ENCODE data around the gene NARF.
A peak's percentile ranks its signal among the peaks of the same experiment; 100 is the strongest.
"Not testable (repeated sequence)": the region's sequence is repeated elsewhere in the genome, so short reads cannot be mapped to it uniquely, and the experiment has no call there.

Gene NARF

DNA sequence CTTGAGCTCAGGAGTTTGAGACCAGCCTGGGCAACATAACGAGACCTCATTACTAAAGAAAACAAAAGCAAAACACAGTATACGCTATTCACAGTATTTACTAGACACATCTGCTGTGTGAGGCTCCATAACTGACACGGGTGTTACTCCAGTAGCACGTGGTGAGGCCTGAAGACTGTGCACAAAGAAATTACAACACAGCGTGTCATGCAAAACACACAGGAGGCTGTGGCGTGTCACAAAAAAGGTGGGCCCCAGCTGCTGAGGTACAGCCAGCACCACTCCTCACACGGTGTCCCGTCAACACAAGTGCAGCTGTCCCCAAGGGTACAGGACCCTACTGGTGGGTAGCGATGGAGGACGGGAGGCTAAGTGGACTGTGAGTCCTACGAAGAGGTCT is 10.7 kb upstream of the NARF start:
- no peak for DNase-seq

DNA sequence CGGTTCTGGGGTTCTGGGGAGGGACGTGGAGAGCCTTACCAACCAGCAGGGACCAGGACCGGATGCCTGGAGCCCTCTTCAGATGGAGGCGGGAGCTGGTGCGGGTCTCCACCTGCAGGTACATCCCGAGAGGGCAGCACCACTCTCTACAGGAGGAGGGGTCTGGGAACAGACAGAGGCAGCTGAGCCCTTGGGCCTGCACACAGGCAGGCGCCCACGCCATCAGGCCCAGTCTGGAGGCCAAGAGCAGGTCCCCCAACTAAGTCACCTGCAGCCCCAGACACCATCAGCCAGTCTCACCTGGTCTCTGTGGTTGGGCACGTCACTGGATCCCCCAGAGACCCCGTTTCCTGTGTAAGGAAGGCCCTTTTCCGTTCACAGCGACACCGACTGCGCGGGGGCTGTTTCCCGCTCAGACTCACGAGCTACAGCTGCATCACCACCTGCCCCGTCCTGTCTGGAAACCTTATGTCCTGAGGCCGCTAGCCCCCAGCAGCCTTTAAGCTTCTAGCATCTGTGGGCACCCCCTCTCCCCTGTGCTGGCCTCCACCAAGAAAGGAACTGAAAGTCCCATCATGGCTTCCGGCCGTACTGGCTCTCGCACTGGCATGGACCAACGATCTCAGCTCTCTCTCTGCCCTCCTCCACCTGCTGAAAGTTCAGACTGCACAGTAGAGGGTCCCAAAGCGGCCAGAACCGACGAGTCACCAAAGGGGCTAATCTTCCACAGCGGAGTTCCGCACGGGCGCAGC is 9.2 kb upstream of the NARF start:
- DNase-seq, result peak; percentile 62

DNA sequence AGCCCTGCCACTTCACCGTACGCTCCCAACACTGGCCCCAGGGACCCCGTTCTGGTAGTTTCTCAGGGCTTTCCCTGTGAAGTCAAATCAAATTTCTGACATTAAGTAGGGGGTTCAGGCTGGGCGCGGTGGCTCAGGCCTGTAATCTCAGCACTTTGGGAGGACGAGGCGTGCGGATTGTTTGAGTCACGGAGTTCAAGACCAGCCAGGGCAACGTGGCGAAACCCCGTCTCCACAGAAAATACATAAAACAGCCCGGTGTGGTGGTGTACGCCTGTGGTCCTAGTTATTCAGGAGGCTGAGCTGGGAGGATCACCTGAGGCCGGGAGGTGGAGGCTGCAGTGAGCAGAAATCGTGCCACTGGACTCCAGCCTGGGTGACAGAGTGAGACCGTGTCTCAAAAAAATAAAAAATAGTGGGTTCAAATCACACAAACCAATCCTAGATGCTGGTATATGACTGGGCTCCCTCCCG is 8.6 kb upstream of the NARF start:
- peak; percentile 49 for DNase-seq

DNA sequence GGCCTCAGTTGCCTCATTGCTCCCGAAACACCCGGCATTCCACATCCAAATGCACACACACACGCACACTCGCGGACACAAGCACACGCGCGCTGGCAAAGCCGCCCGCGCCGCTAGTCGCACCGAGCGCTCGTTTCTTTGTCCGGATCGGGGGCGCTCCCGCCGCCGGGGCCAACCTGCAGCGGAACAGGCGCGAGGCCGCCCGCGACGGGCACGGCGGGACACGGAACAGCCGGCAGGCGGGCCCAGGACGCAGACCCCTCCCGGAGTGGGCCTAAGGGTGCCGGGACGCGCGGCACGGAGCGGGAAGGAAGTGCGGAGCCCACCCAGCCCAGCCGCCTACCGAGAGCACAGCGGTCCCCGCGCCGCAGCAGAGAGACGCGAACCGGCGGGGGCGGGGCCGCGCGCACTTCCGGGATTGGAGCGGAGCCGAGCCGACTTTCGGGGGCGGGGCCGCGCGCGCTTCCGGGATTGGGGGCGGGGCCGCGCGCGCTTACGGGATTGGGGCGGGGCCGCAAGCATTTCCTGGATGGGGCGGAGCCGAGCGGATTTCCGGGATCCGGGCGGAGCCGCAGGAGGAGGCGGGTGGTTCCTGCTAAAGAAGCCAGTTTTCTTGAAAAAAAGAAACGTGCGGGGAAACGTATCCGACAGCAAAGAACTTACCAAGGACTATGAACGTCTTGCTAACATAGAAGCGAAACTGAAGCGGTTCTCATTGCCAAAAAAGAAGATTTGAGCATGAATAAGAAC is 8.0 kb upstream of the NARF start, which contains the start of gene CYBC1:
Gene CYBC1, minus strand, starts transcription at position 396 of the 750 bp plus-strand sequence. CDS start 1,498 bp downstream, outside the sequence.
- DNase-seq, result peak; percentile 97

DNA sequence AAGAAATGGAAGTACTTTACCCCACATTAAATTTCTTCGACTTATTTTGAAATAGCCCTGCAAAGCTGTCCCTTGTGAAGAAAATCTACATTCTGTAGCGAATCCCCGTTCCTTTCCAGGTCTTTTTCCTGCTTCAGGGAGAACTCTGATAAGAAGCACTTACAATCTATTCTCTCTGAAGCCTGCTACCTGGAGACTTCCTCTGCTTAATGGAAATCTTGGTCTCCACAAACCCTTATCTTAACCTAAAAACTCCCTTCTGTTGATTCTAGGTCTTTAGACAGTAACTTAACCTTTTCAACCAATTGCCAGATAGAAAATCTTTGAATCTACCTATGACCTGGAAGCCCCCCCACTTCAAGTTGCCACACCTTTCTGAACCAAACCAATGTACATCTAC is 6.4 kb upstream of the NARF start:
- no peak for DNase-seq

DNA sequence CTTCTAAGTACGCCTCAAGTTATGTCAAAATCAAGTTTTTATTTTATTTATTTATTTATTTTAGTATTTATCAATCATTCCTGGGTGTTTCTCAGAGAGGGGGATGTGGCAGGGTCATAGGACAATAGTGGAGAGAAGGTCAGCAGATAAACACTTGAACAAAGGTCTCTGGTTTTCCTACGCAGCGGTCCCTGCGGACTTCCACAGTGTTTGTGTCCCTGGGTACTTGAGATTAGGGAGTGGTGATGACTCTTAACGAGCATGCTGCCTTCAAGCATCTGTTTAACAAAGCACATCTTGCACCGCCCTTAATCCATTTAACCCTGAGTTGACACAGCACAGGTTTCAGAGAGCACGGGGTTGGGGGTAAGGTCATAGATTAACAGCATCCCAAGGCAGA is 5.4 kb upstream of the NARF start:
- not testable (repeated sequence) for DNase-seq

DNA sequence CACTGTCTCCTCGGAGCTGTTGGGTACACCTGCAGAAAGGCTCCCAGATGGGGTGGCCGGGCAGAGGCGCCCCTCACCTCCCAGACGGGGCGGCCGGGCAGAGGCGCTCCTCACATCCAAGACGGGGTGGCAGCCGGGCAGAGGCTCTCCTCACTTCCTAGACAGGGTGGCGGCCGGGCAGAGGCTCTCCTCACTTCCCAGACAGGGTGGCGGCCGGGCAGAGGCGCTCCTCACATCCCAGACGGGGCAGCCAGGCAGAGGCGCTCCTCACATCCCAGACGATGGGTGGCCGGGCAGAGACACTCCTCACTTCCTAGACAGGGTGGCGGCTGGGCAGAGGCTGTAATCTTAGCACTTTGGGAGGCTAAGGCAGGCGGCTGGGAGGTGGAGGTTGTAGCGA is 4.8 kb upstream of the NARF start:
- DNase-seq, result not testable (repeated sequence)

DNA sequence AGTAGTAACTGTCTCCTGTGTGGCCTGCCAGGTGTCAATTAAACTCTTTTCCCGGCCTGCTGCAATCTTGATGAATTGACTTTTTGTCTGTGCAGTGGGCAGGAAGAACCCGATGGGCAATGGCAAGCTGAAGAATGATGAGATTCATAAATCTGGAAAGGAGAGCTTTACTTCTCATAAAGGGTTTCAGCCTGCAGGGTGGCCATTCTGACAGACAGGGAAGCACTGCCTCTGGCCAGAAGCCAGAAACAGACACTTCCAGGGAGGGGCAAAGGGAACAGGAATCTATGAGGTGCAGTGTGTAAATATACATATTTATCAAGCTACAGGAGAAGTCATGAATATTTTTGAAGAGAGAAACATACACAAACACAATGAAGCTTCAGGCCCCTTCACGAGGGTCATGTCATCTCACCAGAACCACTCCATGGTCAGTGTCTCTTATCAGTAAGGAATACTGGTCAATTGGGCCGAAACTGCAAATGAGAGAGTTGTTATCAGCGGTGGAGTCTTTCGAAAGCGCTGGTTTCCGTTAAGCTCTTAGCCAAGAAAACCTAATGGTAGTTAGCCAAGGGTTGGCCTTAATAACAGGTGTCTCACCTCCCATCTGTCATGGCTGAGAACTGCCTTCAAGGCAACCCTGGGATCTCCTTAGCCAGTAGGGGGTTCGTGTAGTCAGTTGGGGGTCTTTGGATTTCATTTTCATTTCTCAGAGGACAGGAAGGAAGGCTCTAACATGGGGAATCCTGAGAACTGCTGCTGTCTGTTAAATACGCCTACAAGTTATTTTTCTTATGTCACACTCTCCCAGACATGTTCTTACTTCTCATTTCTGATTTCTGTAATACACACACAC is 1.2 kb upstream of the NARF start:
- DNase-seq, result no peak

DNA sequence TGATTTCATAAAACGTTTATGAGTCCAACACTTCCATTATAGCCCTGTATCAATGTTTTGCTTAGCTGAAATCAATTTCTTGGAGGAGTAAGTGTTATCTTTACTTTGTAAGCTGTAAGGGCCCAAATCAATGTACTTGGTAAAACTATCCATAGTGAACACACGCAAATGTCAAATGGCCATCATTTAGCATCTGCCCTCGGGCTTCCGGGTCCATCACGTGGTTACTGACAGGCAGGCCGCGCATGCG is 687 bp upstream of the NARF start:
- no peak for DNase-seq

DNA sequence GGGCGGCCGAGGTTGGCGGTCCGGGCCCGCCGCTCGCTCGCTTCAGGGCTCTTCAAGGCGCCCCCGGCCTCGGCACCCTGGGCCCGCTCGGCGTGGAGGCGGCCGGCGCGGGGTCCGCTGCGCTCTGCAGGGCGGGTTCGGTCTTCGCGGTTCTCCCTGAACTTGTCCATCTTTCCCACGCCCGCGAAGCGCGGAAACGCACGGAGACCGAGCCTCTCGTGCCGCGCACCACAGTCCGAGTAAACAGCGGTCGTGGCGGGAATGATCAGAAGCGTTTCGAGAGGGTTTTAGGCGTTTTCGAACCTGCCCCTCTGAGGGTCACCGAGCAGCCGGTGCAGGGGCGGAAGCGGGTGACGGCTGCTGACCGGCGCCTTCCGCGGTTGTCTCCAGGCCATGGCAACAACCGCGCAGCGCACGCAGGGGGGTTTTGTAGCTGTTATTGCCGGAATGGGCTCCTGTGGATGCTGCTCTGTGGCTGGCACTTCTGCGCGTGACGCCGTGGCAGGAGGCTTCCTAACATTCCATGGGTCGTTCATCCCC is 414 bp downstream of the NARF start:
- DNase-seq, result no peak

DNA sequence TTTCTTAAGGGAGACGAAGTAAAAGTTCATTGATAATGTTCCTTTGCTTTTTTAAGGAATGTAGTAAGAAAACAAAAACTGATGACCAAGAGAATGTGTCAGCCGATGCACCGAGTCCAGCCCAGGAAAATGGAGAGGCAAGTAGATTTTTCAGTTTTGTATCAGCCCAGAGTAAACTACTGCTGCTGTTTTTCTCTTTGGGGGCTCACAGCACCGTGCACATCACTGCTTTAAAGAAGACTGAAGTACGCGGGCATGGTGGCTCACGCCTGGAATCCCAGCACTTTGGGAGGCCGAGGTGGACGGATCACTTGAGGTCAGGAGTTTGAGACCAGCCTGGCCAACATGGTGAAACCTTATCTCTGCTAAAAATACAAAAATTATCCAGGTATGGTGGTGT is 1.4 kb downstream of the NARF start:
- DNase-seq, result not testable (repeated sequence)

DNA sequence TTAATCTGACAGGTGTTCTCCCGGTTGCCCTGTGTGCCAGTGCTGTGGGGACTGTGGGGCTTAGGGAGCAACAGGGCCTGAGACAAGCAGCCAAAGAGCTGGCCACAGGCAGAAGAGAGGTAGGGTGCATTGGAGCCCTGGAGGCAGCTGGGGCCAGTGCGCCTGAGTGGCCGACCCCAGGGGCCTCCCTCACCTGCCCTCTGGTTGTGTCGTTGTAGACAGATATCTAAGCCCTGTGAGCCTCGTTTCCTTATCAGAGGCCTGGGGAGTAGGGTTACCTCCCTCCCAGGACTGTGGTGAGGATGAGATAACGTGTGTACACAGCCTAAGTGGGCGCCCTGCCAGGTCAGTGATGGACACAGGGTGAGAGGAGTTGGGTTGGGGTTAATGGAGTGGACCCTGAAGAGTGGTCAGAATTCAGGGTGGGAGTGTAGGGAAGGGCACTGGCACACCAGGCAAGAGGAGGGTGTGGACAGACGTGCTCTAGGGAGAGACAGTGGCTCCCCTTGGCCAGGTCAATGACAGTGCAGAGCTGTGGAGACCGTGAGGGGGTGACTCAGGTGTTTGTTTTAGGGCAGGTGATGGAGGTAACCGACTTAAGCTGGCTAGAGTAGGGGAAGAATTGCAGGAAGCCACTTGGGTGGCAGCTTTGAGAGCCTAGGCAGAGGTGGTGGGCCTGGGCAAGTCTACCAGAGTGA is 3.4 kb downstream of the NARF start:
- DNase-seq, result no peak

DNA sequence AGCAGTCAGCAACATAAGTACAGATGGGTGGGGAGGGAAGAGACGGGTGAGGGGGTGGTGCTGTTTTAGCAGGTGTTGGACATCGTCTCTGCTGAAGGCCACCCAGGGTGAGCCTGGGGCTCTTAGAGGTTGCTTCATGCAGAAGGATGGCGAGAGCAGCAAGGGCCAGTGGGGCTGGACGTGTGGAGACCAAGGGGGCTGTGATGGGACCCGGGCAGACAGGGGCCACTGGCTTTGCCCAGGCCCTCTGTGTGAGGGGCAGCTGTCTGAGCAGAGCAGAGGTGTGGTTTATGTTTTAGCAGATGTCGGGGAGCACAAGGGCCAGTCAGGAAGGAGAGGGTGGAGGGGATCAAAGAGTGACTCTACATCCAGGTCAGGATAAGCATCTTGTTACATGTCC is 4.8 kb downstream of the NARF start:
- no peak for DNase-seq

DNA sequence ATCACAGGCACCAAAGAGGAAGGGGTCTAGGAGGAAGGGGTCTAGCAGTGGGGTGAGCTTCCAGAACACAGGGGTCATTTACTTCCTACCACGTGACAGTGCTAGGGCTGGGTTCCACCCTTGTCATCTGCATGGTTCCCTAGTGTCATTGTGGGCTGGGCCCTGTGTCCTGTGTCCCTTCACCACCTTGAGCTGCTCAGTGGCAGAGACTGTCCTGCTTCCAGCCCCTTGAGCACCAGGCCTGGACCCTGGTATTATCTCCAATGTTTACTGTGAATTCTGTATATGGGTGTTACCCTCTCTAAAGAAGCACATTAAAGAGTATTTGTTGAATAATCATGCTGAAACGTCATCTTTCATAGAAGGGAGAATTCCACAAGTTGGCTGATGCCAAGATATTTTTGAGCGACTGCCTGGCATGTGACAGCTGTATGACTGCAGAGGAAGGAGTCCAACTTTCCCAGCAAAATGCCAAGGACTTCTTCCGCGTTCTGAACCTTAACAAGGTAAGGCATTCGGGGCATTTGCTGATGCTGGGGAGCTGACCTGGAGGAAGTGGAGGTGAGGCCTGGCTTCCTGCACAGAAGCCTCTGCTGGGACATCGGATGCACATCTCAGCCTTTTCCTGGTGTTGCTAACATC is 5.5 kb downstream of the NARF start:
- DNase-seq, result no peak

DNA sequence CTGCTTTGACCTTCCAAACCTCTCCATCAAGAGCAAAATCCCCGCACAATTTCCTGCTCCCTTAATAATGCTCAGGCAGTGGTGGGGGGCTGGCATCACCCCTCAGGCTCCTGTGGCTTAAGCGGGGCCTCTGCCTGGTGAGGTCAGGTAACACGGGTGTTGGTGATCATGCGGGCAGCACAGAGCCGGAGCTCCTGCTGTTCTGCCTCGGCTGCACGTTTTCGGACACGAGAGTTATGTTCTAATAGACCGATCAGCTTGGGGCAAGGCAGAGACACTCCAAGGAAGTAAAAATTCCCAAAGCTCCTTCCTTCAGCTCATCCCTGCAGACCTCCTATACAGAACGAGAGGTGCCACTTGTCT is 6.0 kb downstream of the NARF start:
- DNase-seq, result no peak

DNA sequence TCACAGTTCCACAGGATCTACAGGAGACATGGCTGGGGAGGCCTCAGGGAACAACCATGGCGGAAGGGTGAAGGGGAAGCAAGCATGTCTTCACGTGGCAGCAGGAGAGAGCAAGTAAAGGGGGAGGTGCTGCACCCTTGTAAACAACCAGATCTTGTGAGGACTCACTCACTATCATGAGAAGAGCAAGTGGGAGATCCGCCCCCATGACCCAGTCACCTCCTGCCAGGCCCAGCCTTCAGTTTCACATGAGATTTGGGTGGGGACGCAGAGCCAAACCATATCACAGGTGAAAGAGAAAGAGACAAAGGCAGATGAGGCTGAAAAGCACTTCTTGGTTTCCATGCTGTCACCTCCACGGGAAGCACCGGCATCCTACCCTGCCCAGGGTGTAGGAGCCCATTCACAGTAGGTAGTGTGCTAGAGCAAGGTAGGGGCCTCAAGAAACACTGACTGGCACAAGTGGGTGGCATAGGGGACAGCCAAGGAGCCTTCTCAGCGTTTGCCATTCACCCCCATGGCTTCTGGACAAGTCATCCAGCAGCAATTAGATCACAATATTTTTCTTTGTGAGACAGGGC is 6.6 kb downstream of the NARF start:
- DNase-seq, result no peak

DNA sequence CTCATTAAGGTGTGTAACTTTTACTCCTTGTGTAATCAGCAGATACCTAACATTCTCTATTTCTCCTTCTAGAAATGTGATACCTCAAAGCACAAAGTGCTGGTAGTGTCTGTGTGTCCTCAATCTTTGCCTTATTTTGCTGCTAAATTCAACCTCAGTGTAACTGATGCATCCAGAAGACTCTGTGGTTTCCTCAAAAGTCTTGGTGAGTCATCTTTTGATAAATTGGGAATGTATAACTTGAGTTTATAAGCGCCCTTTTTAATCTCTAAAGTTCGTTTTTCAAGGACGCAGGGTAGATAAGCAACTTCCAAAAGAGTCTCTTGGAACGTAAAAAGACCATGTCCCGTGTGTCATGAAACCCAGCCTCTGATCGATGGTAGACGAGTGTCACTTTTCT is 10.2 kb downstream of the NARF start:
- DNase-seq, result no peak

DNA sequence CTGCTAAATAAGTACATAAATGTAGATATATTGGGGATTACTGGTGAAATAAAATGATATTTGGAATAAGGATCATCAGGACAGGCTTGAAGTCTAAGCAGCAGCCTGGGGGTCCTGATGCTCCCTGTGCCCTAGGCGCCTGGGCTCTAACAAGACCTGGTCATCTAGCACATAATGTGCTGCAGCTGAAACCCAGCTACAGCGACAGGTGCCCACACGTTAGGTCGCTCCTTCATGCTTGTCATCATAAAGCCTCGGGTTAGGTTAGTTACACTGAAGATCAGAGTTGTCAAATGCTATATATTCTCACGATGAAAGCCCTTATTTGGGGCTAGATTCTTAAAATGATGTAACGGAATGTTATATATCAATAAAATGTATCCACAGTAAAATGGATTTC is 11.5 kb downstream of the NARF start:
- DNase-seq, result no peak

DNA sequence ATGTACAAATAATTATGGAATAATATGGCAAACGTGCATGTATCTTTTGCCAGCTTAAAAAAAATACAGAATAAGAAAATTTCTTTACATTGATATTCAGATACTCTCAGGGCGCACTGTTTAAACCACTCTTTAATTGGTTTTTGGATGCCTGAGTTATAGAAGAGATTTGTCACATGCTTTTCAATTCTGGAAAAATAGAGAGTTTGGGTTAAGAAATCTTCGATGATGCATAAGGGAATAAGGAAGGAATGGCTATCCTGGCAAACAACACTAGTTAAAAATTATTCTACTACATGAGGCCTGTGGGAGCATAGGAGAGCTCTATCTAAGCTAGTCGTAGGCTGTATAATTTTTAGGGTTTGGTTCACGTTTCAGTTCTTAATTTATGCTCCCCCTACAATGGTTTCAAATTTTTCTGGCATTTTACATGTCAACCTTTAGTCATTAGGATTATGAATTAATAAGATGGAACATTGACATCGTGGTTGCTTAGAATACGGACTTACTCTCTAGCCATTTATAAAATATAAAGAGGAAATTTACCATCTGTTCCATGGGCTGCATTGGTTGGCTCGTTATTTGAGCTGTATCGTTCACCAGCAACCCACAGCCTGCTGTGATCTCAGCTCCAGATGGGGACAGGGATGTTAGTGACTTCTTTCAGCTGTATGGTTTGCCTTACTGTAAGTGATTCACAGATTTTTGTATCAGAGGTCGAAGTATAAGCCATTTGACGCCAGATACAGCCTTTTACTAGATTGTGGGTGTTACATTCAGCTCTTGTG is 15.9 kb downstream of the NARF start:
- DNase-seq, result no peak

DNA sequence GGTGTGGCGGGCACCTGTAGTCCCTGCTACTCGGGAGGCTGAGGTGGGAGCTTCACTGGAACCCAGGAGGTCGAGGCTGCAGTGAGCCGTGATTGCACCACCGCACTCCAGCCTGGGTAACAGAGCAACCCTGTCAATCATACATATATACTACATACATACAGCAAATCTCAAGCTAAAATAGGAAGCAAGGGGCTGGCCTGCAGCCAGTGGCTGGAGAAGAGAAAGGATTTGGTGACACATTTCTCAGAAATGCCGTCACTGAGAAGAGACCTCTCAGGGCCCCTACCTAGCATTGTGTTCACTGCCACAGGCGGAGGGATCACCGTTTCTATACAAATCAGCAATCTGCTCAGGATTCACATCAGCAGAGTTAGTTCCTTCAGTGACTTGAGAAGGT is 16.9 kb downstream of the NARF start:
- no peak for DNase-seq

DNA sequence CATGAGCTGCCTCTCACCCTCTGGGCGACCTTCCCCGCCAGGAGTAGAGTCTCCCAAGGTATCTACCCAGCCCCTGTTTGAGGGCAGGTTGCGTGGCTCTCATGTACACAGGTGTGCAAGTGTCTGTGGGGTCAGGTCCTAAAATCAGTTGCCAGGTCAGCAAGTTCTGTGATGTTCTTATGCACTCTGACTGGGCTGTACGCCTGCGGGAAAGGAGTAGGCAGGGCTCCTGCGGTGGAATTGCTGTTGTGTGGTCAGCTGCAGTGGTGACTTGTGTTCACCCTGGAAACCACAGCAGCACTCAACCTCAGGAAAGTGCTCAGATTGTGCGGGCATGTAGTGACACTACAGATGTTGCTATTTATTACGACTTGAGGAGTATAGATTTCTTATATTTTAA is 19.4 kb downstream of the NARF start:
- no peak for DNase-seq

Measured in stimulated activated CD4-positive, alpha-beta T cell treated with anti-CD3 and anti-CD28 coated beads, Interleukin-12 subunit alpha, Interleukin-12 subunit beta, amount 100 ng/mL, for 4 hours (primary cell).